DOHH2 (cell line): ENCODE data around the gene PRKCQ.

Experiments
- H3F3A ChIP-seq: fragments of 200-600 bp; sonication (generic), shearing (Covaris generic); 2 replicates; pipeline ENCODE4 v1.6.0; 2016; ENCODE audit warnings: antibody characterized with exemption, mild to moderate bottlenecking; ENCODE audit not compliant: control insufficient read depth, insufficient read depth
- H3K27ac ChIP-seq: fragments of 200-600 bp; sonication (generic); 2 replicates; pipeline ENCODE4 v1.5.1; 2014; ENCODE audit warnings: low read depth, mild to moderate bottlenecking, low read length, moderate library complexity
- H3K27me3 ChIP-seq: fragments of 200-600 bp; sonication (generic); 2 replicates; pipeline ENCODE4 v1.6.1; 2014; ENCODE audit warnings: mild to moderate bottlenecking, low read length, mixed read lengths; ENCODE audit not compliant: control insufficient read depth
- H3K36me3 ChIP-seq: fragments of 200-600 bp; sonication (generic); 2 replicates; pipeline ENCODE4 v1.6.1; 2014; ENCODE audit warnings: mild to moderate bottlenecking, low read length, moderate library complexity, mixed read lengths; ENCODE audit not compliant: control insufficient read depth
- H3K4me1 ChIP-seq: fragments of 200-600 bp; sonication (generic); 2 replicates; pipeline ENCODE4 v1.6.1; 2014; ENCODE audit warnings: mild to moderate bottlenecking, low read length, mixed read lengths; ENCODE audit not compliant: control insufficient read depth
- H3K4me2 ChIP-seq: fragments of 200-600 bp; sonication (generic); 2 replicates; pipeline ENCODE4 v1.6.0; 2014; ENCODE audit warnings: mild to moderate bottlenecking, low read length, moderate library complexity
- H3K4me3 ChIP-seq: fragments of 200-600 bp; sonication (generic); 2 replicates; pipeline ENCODE4 v1.5.1; 2014; ENCODE audit warnings: mild to moderate bottlenecking, low read length, mixed read lengths
- H3K79me2 ChIP-seq: fragments of 200-600 bp; sonication (generic); 2 replicates; pipeline ENCODE4 v1.6.1; 2014; ENCODE audit warnings: mild to moderate bottlenecking, low read length, mixed read lengths; ENCODE audit not compliant: control insufficient read depth
- H3K9me2 ChIP-seq: fragments of 200-600 bp; sonication (generic); replicated peaks from 2 replicates; pipeline ENCODE4 v1.6.1; 2014; ENCODE audit warnings: mild to moderate bottlenecking, low read length, mixed read lengths; ENCODE audit not compliant: control insufficient read depth
- H3K9me3 ChIP-seq: fragments of 200-600 bp; sonication (generic); 2 replicates; pipeline ENCODE4 v1.6.1; 2014; ENCODE audit warnings: antibody characterized with exemption, low read length, mixed read lengths; ENCODE audit not compliant: control insufficient read depth, insufficient read depth
- H4K20me1 ChIP-seq: fragments of 200-600 bp; sonication (generic); 2 replicates; pipeline ENCODE4 v1.6.0; 2014; ENCODE audit warnings: low read depth, mild to moderate bottlenecking, antibody characterized with exemption, low read length, moderate library complexity; ENCODE audit not compliant: control insufficient read depth, insufficient read depth
- EZH2phosphoT487 ChIP-seq: fragments of 200-600 bp; sonication (generic); IDR thresholded peaks from 2 replicates; pipeline ENCODE4 v1.6.1; 2017; ENCODE audit warnings: borderline replicate concordance, mild to moderate bottlenecking, antibody characterized with exemption, low read length, moderate library complexity, mixed read lengths
- TF ChIP-seq, protein P1 (sequence below): fragments of 200-600 bp; sonication (generic); IDR thresholded peaks from one replicate; pipeline ENCODE4 v1.5.1; 2014; ENCODE audit warnings: antibody characterized with exemption, mild to moderate bottlenecking, low read depth, low read length; ENCODE audit not compliant: poor library complexity, severe bottlenecking

Gene PRKCQ

DNA sequence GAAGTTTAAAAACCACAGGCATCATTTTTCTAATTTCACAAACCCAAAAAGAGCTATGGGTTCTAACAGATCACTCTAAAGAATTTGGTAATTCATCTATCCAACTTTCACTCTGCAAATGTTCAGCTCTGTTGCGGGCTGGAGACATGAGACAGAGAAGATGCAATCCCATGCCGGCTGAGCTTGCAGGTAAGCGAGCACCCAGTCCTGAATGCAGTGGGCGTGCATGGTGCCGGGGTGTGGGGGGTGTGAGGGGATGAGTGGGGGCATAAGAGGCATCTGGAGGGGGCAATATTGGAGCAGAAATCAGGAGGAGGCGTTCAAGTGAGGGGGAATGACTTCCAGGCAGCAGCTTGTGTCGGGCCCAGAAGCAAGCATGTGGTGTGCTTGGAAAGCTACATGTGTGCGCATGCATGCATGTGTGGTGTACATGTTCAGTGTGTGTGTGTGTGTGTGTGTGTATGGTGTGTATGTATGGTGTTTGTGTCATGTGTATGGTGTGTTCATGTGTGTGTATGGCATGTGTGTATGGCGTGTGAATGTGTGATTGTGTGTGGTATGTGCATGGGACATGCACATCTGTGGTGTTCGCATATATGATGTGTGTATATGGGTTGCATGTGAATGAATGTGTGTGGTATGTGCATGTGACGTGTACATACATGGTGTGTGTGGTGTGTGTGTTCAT lies 172.9 kb downstream of the PRKCQ start:
- TF ChIP-seq, protein P1, sequence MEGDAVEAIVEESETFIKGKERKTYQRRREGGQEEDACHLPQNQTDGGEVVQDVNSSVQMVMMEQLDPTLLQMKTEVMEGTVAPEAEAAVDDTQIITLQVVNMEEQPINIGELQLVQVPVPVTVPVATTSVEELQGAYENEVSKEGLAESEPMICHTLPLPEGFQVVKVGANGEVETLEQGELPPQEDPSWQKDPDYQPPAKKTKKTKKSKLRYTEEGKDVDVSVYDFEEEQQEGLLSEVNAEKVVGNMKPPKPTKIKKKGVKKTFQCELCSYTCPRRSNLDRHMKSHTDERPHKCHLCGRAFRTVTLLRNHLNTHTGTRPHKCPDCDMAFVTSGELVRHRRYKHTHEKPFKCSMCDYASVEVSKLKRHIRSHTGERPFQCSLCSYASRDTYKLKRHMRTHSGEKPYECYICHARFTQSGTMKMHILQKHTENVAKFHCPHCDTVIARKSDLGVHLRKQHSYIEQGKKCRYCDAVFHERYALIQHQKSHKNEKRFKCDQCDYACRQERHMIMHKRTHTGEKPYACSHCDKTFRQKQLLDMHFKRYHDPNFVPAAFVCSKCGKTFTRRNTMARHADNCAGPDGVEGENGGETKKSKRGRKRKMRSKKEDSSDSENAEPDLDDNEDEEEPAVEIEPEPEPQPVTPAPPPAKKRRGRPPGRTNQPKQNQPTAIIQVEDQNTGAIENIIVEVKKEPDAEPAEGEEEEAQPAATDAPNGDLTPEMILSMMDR = no peak
- TF ChIP-seq EZH2phosphoT487 = no peak

DNA sequence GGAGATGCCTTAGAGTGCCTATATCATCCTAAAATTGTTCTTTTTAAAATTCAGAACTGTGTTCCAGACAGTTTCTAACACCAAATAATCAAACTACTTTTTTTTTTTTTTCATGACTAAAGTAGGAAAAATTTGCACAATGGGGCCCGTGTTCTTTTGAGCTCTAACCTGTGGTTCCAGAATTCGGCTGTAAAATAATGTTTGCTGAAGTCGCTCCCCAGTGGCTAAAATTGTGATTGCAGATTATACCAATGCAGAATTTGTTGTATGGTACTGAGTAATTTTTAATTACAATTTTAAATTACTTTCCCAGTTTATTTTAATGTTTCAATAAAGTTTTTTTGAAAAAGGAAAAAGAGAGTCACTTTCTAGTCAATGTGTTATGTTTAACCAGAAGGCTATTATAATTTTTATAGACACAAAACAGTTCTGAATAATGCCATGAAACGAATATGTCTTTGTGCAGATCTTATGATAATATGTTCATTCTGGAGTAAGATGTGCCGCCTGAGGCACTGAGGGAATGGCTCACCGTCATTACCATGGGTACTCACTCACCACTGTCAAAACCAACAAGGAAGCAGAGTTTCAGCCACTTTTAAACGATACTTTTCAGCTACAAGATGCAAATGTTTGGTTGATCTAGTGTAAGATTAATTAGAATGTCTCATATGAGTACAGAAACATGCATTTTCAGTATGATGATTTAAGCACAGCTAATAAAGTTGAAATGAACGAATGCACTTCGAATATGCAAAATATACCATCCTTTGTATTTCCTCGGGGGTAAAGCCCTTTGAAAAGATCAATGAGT lies 173.6 kb downstream of the PRKCQ start:
- Histone ChIP-seq H3K4me3 (no peak overlapping the region), H3K4me1 (peaks cover 17% of the 10 kb centered on the region), H3K9me3 (no peaks in the 10 kb centered on the region), H3K36me3 (no peaks in the 10 kb centered on the region), H3K9me2 (no peaks in the 10 kb centered on the region), H4K20me1 (no peaks in the 10 kb centered on the region), H3K4me2 (no peak overlapping the region), H3F3A (0 out of 2 replicates have a peak, but pooled peaks cover 2% of the 10 kb centered on the region), H3K27me3 (peaks cover 20% of the 10 kb centered on the region; the same call in 1 of the 2 replicates), H3K79me2 (no peaks in the 10 kb centered on the region), H3K27ac (no peak overlapping the region)
- no peak for TF ChIP-seq EZH2phosphoT487
- TF ChIP-seq, protein P1 = peak; percentile 58

More for the DNA sequence above, 172.9 kb downstream of the PRKCQ start:
- Histone ChIP-seq H3F3A (0 out of 2 replicates have a peak, but pooled peaks cover 2% of the 10 kb centered on the region), H3K4me1 (peaks cover 10% of the 10 kb centered on the region), H3K27me3 (peaks cover 27% of the 10 kb centered on the region; the same call in 1 of the 2 replicates), H3K36me3 (no peaks in the 10 kb centered on the region), H3K4me2 (no peak overlapping the region), H3K9me2 (no peaks in the 10 kb centered on the region), H3K79me2 (no peaks in the 10 kb centered on the region), H3K9me3 (no peaks in the 10 kb centered on the region), H3K27ac (no peak overlapping the region), H3K4me3 (no peak overlapping the region), H4K20me1 (no peaks in the 10 kb centered on the region)

DNA sequence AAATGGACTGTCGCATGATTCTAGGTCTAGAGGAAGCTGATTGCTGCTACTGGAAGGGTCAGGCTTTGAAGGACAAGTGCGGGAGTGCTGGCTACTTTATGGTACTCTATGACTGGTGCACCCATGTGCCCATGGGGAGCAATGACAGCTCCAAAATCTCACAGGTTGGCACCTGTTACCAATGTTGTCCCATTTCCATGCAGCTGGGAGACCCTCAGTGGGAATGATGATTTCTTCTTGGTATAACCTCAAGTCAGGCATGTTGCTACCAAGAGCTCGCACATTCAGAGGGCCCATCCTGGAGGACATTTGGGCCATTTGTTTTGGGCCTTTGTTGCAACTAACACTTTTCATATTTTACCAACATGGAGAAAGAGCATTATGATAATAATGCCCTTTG lies 174.4 kb downstream of the PRKCQ start:
- Histone ChIP-seq H3K79me2 (no peaks in the 10 kb centered on the region), H3K4me2 (no peak overlapping the region), H3F3A (0 out of 2 replicates have a peak, but pooled peaks cover 2% of the 10 kb centered on the region), H3K9me3 (no peaks in the 10 kb centered on the region), H3K4me3 (no peak overlapping the region), H4K20me1 (no peaks in the 10 kb centered on the region), H3K27me3 (peaks cover 19% of the 10 kb centered on the region; the same call in 1 of the 2 replicates), H3K27ac (no peak overlapping the region), H3K36me3 (no peaks in the 10 kb centered on the region), H3K4me1 (peaks cover 24% of the 10 kb centered on the region), H3K9me2 (no peaks in the 10 kb centered on the region)
- no peak for TF ChIP-seq EZH2phosphoT487
- TF ChIP-seq, protein P1 = no peak
